Esophagus squamous epithelium (tissue), 5 donors: ENCODE data around the gene PPP2R5C. TPM values are rescaled to one million over a fixed set of nuclear protein-coding genes. Genes with fewer than 3 reads are reported as not detected.

ENCODE experiments used
- DNase-seq: peaks from one replicate; lab custom pipeline; 2025; lab: John Stamatoyannopoulos, UW
- H3K27ac ChIP-seq, 4 donors: fragments of 200-600 bp; sonication (generic); one replicate each; pipeline ENCODE4 v1.5.1; 2016 to 2019; ENCODE audit warnings: mild to moderate bottlenecking in 1 of 4
- H3K27me3 ChIP-seq, 4 donors: fragments of 200-600 bp; sonication (generic); 1 replicate in 3 of 4; 2 replicates in 1 of 4; pipeline versions ENCODE4 v1.5.1 to v1.6.0; 2017 to 2021; ENCODE audit warnings: antibody characterized with exemption in 1 of 4
- H3K36me3 ChIP-seq, 3 donors: fragments of 200-600 bp; sonication (generic); one replicate each; pipeline ENCODE4 v1.5.1; 2016 to 2019
- H3K4me1 ChIP-seq, 3 donors: fragments of 200-600 bp; sonication (generic); one replicate each; pipeline ENCODE4 v1.5.1; 2017 to 2019
- H3K4me3 ChIP-seq, 4 donors: fragments of 200-600 bp; sonication (generic); 1 replicate in 3 of 4; 2 replicates in 1 of 4; pipeline ENCODE4 v1.5.1; 2016 to 2019; ENCODE audit warnings: mild to moderate bottlenecking in 2 of 4, moderate library complexity in 1 of 4
- H3K9me3 ChIP-seq, 3 donors: fragments of 200-600 bp; sonication (generic); one replicate each; pipeline ENCODE4 v1.5.1; 2016 to 2019
- CTCF ChIP-seq, 6 experiments: fragments of 450-650 bp in 4 of 6; fragments of 200-600 bp in 2 of 6; sonication (generic) in 2 of 6; IDR thresholded peaks; one replicate each; pipeline ENCODE4 v1.5.1; 2016 to 2019; ENCODE audit warnings: antibody characterized with exemption in 6 of 6, mild to moderate bottlenecking in 4 of 6, moderate library complexity in 4 of 6
- POLR2A ChIP-seq, 4 donors: fragments of 450-650 bp; IDR thresholded peaks; one replicate each; pipeline ENCODE4 v1.6.1; 2017; ENCODE audit warnings: antibody characterized with exemption in 4 of 4, mild to moderate bottlenecking in 4 of 4, moderate library complexity in 3 of 4
- WGBS, 2 donors: methylation state at CpG; one replicate each; pipeline ENCODE4 v1.1.5; 2018; 5-methylcytosine and 5-hydroxymethylcytosine counted together
- intact Hi-C: fragments of 100-400 bp; cut with DNase I; formaldehyde crosslinking; loops from one replicate; pipeline ENCODE4 v1.15.0; 2022
- total RNA-seq, 4 donors: library from RNA; depleted of rRNA; stranded (reverse); fragments of >200 nt; gene quantifications; one replicate each; pipeline ENCODE4 v1.1.0, GENCODE V29; 2016
- donor health status: DM: yes; HTN: yes; CAD: no.

PPP2R5C gene
- total RNA-seq, 4 donors from 2014 or later = 66.3 to 92.3 (median 83.4) TPM

GRCh38 chr14:101854366-101854765 lies 92.9 kb downstream of the PPP2R5C start:
- Histone ChIP-seq H3K27me3 (no peaks in the 10 kb centered on the region), H3K9me3 (no peaks in the 10 kb centered on the region), H3K36me3 (peaks cover 0 to 31% (median 4%) of the 10 kb centered on the region in 3 donors), H3K27ac (peak overlapping the region in 1 of 4 donors; percentile 31), H3K4me1 (peaks cover 6 to 32% (median 8%) of the 10 kb centered on the region in 3 donors), H3K4me3 (no peak overlapping the region)
- 45 to 70% methylated on average over 5 of the region's 5 CpGs for WGBS, 2 donors
- TF ChIP-seq POLR2A (IDR thresholded peaks at IDR 0.05) (no peak), CTCF (IDR thresholded peaks at IDR 0.05) (no peak)
- intact Hi-C loops = no loop called here
- DNase-seq = no peak

- Histone ChIP-seq H3K27ac (no peak overlapping the region), H3K4me3 (no peak overlapping the region), H3K36me3 (peaks cover 0 to 45% (median 4%) of the 10 kb centered on the region in 3 donors), H3K27me3 (no peaks in the 10 kb centered on the region), H3K4me1 (peaks cover 6 to 27% (median 8%) of the 10 kb centered on the region in 3 donors), H3K9me3 (no peaks in the 10 kb centered on the region)
- TF ChIP-seq CTCF (IDR thresholded peaks at IDR 0.05) = no peak
- TF ChIP-seq POLR2A (IDR thresholded peaks at IDR 0.05) = no peak
- no peak for DNase-seq
- intact Hi-C loops = no loop called here
- WGBS, 2 donors = 78 to 82% methylated on average over 5 of the region's 5 CpGs
Measured at GRCh38 chr14:101855958-101856357, 94.4 kb downstream of the PPP2R5C start.

GRCh38 chr14:101856536-101856935 lies 95.0 kb downstream of the PPP2R5C start:
- H3K36me3 ChIP-seq = peaks cover 0 to 51% (median 4%) of the 10 kb centered on the region in 3 donors
- H3K4me3 ChIP-seq = no peak overlapping the region
- WGBS, 2 donors = 81% methylated on average over 4 of the region's 4 CpGs
- no peak overlapping the region for H3K27ac ChIP-seq
- H3K4me1 ChIP-seq = peaks cover 6 to 27% (median 8%) of the 10 kb centered on the region in 3 donors
- no peak for DNase-seq
- TF ChIP-seq POLR2A (IDR thresholded peaks at IDR 0.05) (no peak), CTCF (IDR thresholded peaks at IDR 0.05) (no peak)
- intact Hi-C loops = no loop called here
- no peaks in the 10 kb centered on the region for H3K9me3 ChIP-seq
- H3K27me3 ChIP-seq = no peaks in the 10 kb centered on the region

GRCh38 chr14:101857226-101857625 lies 95.7 kb downstream of the PPP2R5C start:
- Histone ChIP-seq H3K27me3 (no peaks in the 10 kb centered on the region), H3K36me3 (peaks cover 0 to 57% (median 4%) of the 10 kb centered on the region in 3 donors), H3K27ac (no peak overlapping the region), H3K9me3 (no peaks in the 10 kb centered on the region), H3K4me3 (no peak overlapping the region), H3K4me1 (peaks cover 6 to 27% (median 8%) of the 10 kb centered on the region in 3 donors)
- TF ChIP-seq CTCF (IDR thresholded peaks at IDR 0.05) = no peak
- no peak for TF ChIP-seq POLR2A (IDR thresholded peaks at IDR 0.05)
- intact Hi-C loops = no loop called here
- no peak for DNase-seq
- WGBS, 2 donors = 88 to 100% methylated on average over 1 of the region's 1 CpG

GRCh38 chr14:101858791-101859537 lies 97.5 kb downstream of the PPP2R5C start:
- DNase-seq = no peak
- intact Hi-C loops = no loop called here
- H3K36me3 ChIP-seq = peaks cover 0 to 66% (median 4%) of the 10 kb centered on the region in 3 donors
- H3K9me3 ChIP-seq = no peaks in the 10 kb centered on the region
- no peaks in the 10 kb centered on the region for H3K27me3 ChIP-seq
- TF ChIP-seq CTCF (IDR thresholded peaks at IDR 0.05) = no peak
- H3K27ac ChIP-seq = no peak overlapping the region
- H3K4me1 ChIP-seq = peaks cover 5 to 19% (median 6%) of the 10 kb centered on the region in 3 donors
- H3K4me3 ChIP-seq = no peak overlapping the region
- WGBS, 2 donors = 78 to 81% methylated on average over 17 of the region's 17 CpGs
